Neural cell (in vitro differentiated cells): ENCODE data around the gene SERP1.

Source experiments
- CTCF ChIP-seq: fragments of 450-650 bp; IDR thresholded peaks from 2 replicates; pipeline ENCODE4 v1.5.1; 2014; ENCODE audit warnings: antibody characterized with exemption, mild to moderate bottlenecking, moderate library complexity; ENCODE audit not compliant: poor library complexity, severe bottlenecking
- EP300 ChIP-seq: fragments of 450-650 bp; conservative IDR thresholded peaks from 2 replicates; pipeline ENCODE4 v1.6.1; 2014; ENCODE audit warnings: antibody characterized with exemption, mild to moderate bottlenecking, moderate library complexity; ENCODE audit not compliant: poor library complexity, severe bottlenecking
- EZH2 ChIP-seq: fragments of 200-600, 300-800 bp; shearing (Covaris generic), sonication (generic); IDR thresholded peaks from 2 replicates; pipeline ENCODE4 v1.6.1; 2014; ENCODE audit warnings: antibody characterized with exemption, low read length, borderline replicate concordance, mild to moderate bottlenecking; ENCODE audit not compliant: insufficient read depth, poor library complexity, severe bottlenecking
- MXI1 ChIP-seq: fragments of 450-650 bp; conservative IDR thresholded peaks from 2 replicates; pipeline ENCODE4 v1.6.1; 2014; ENCODE audit warnings: antibody characterized with exemption, mild to moderate bottlenecking; ENCODE audit not compliant: poor library complexity, severe bottlenecking
- POLR2AphosphoS5 ChIP-seq: IDR thresholded peaks from 2 replicates; pipeline ENCODE4 v1.6.1; 2012
- RAD21 ChIP-seq: fragments of 450-650 bp; conservative IDR thresholded peaks from 2 replicates; pipeline ENCODE4 v1.6.1; 2014; ENCODE audit warnings: antibody characterized with exemption, mild to moderate bottlenecking, moderate library complexity
- REST ChIP-seq: IDR thresholded peaks from 2 replicates; pipeline ENCODE4 v1.6.1; 2012; ENCODE audit warnings: borderline replicate concordance
- SMC3 ChIP-seq: fragments of 450-650 bp; conservative IDR thresholded peaks from 2 replicates; pipeline ENCODE4 v1.6.1; 2014; ENCODE audit warnings: antibody characterized with exemption, mild to moderate bottlenecking, moderate library complexity; ENCODE audit not compliant: poor library complexity
- TAF1 ChIP-seq: IDR thresholded peaks from 2 replicates; pipeline ENCODE4 v1.6.1; 2012; ENCODE audit warnings: low read depth

- TF ChIP-seq CTCF (no peak), EZH2 (no peak), EP300 (no peak), POLR2AphosphoS5 (no peak), TAF1 (no peak), MXI1 (no peak), RAD21 (no peak), SMC3 (no peak), REST (no peak)
These were observed 11.1 kb downstream of the SERP1 start for GRCh38 chr3:150535204-150535603.
